ENCODE measurements around the gene FOXN3. TPM values are rescaled to one million over a fixed set of nuclear protein-coding genes. Genes with fewer than 3 reads are reported as not detected.

The FOXN3 gene
- polyA plus RNA-seq, 1 donor from 2014 or later = 10.3 TPM

- no peaks in the 10 kb centered on the region for H3K79me2 ChIP-seq (replicated peaks; ENCODE audit: insufficient read depth, low read length)
- H3K27me3 ChIP-seq (ENCODE audit: insufficient read depth, low read depth, low read length) = no peaks in the 10 kb centered on the region
- no peaks in the 10 kb centered on the region for H3K9me2 ChIP-seq (ENCODE audit: insufficient read depth, low read length)
- no peaks in the 10 kb centered on the region for H3K36me3 ChIP-seq (ENCODE audit: insufficient read depth, low read length)
- H3K4me3 ChIP-seq (ENCODE audit: low read length) = no peak overlapping the region
- no peaks in the 10 kb centered on the region for H4K20me1 ChIP-seq (ENCODE audit: insufficient read depth)
- H3K9ac ChIP-seq (ENCODE audit: low read length) = no peak overlapping the region
- H3F3A ChIP-seq (ENCODE audit: insufficient read depth, low read length, poor library complexity, severe bottlenecking) = no peaks in the 10 kb centered on the region
- no peaks in the 10 kb centered on the region for H3K9me3 ChIP-seq (ENCODE audit: low read length)
- H2AFZ ChIP-seq (ENCODE audit: low read depth, low read length) = no peak overlapping the region
- no peak overlapping the region for H3K27ac ChIP-seq (ENCODE audit: low read length)
- no peak for TF ChIP-seq TAF1 (IDR thresholded peaks at IDR 0.05; ENCODE audit: low read depth)
- TF ChIP-seq REST (IDR thresholded peaks at IDR 0.05; ENCODE audit: borderline replicate concordance) = no peak
- TF ChIP-seq SMC3 (conservative IDR thresholded peaks at IDR 0.05; ENCODE audit: poor library complexity) = no peak
- TF ChIP-seq CTCF (IDR thresholded peaks at IDR 0.05; ENCODE audit: poor library complexity, severe bottlenecking) = no peak
- no peak for TF ChIP-seq MXI1 (conservative IDR thresholded peaks at IDR 0.05; ENCODE audit: poor library complexity, severe bottlenecking)
- TF ChIP-seq RAD21 (conservative IDR thresholded peaks at IDR 0.05) = no peak
- TF ChIP-seq EZH2 (IDR thresholded peaks at IDR 0.05; ENCODE audit: borderline replicate concordance, insufficient read depth, low read length, poor library complexity, severe bottlenecking) = no peak
- no peak for TF ChIP-seq POLR2AphosphoS5 (IDR thresholded peaks at IDR 0.05)
- no peak for TF ChIP-seq EP300 (conservative IDR thresholded peaks at IDR 0.05; ENCODE audit: poor library complexity, severe bottlenecking)
- H3K4me2 ChIP-seq (ENCODE audit: low read length) = no peak overlapping the region
These were observed 189.6 kb downstream of the FOXN3 start for GRCh38 chr14:89227496-89227836.

GRCh38 chr14:89226801-89227495, 190.1 kb downstream of the FOXN3 start:
- Histone ChIP-seq H3K4me2 (ENCODE audit: low read length) (no peak overlapping the region), H3K4me3 (ENCODE audit: low read length) (no peak overlapping the region), H3K27me3 (ENCODE audit: insufficient read depth, low read depth, low read length) (no peaks in the 10 kb centered on the region), H3K79me2 (replicated peaks; ENCODE audit: insufficient read depth, low read length) (no peaks in the 10 kb centered on the region), H3K9me3 (ENCODE audit: low read length) (no peaks in the 10 kb centered on the region), H3K9me2 (ENCODE audit: insufficient read depth, low read length) (no peaks in the 10 kb centered on the region), H3F3A (ENCODE audit: insufficient read depth, low read length, poor library complexity, severe bottlenecking) (no peaks in the 10 kb centered on the region), H3K36me3 (ENCODE audit: insufficient read depth, low read length) (no peaks in the 10 kb centered on the region), H3K27ac (ENCODE audit: low read length) (no peak overlapping the region), H4K20me1 (ENCODE audit: insufficient read depth) (no peaks in the 10 kb centered on the region), H2AFZ (ENCODE audit: low read depth, low read length) (no peak overlapping the region), H3K9ac (ENCODE audit: low read length) (no peak overlapping the region)
- TF ChIP-seq CTCF (IDR thresholded peaks at IDR 0.05; ENCODE audit: poor library complexity, severe bottlenecking) = no peak
- TF ChIP-seq RAD21 (conservative IDR thresholded peaks at IDR 0.05) = no peak
- no peak for TF ChIP-seq EZH2 (IDR thresholded peaks at IDR 0.05; ENCODE audit: borderline replicate concordance, insufficient read depth, low read length, poor library complexity, severe bottlenecking)
- no peak for TF ChIP-seq POLR2AphosphoS5 (IDR thresholded peaks at IDR 0.05)
- TF ChIP-seq EP300 (conservative IDR thresholded peaks at IDR 0.05; ENCODE audit: poor library complexity, severe bottlenecking) = no peak
- TF ChIP-seq TAF1 (IDR thresholded peaks at IDR 0.05; ENCODE audit: low read depth) = no peak

All from neural cell (in vitro differentiated cells).